T47D (cell line): Measurements from ENCODE around the gene SPIRE2.
A peak's percentile ranks its signal among the peaks of the same experiment; 100 is the strongest.
"Not testable (repeated sequence)": the region's sequence is repeated elsewhere in the genome, so short reads cannot be mapped to it uniquely, and the experiment has no call there.

ENCODE experiments used
- DNase-seq, 2 experiments: peaks; one replicate each; pipeline versions ENCODE4 v3.0.0 to v3.0.0-alpha.2; 2011 to 2012; ENCODE audit warnings: low read depth in 1 of 2, low spot score in 1 of 2
- JUND ChIP-seq: IDR thresholded peaks from 2 replicates; pipeline ENCODE4 v1.6.1; 2012; ENCODE audit warnings: low read depth
- in situ Hi-C: cut with HindIII; loops from 2 replicates; pipeline ENCODE4 v1.10.0; 2016; ENCODE audit warnings: low sequenced_read_pairs, low pct_unique_long_range_greater_than_20kb

The SPIRE2 gene

GRCh38 chr16:89821438-89822187, 6.7 kb upstream of the SPIRE2 start:
- TF ChIP-seq JUND, result no peak
- in situ Hi-C loops, result no loop called here
- no peak for DNase-seq

DNA sequence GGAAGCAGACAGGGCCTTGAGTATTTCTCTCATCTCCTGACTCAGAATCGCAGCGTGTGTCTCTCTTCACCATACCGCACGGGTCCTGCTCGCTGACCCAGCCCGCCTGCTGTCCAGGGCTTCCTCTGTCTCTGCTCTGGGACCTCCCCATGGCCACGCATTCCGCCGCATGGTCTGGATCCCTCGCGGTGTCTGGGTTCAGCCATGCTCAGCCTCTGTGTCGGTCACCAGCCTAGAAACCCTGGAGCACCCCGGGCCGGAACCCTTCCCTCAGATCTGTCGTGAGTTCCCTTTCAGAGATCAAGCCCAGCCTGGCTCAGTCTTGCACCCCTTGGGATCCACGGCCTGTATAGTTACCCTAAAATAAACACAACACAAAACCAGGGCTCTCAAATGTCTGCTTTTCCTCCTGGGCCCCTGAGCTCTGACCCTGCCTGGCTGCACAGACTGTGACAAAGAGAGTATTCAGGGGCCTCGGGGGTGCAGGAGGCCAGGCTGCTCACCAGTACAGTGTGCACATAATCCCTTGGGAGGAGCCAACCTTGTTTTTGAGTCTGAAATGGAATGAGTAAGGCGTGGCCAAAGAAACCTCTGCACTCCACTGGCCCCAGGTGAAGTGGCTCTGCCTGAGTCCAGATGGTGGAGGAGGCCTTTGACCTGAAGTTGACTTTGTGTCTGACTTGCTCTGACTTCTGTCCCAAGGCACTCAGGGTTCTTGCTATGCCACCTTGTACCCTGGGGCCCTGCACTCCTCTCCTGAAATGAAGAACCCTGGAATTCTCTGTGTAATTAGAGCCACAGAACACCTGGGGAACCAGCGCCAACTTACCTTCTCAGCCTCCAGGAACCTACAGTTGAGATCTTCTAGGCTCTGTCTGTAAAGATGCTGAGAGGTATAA, 5.8 kb upstream of the SPIRE2 start:
- in situ Hi-C loops, result no loop called here
- TF ChIP-seq JUND, result no peak
- DNase-seq, result peak in 1 of 2 experiments; percentile 75

DNA sequence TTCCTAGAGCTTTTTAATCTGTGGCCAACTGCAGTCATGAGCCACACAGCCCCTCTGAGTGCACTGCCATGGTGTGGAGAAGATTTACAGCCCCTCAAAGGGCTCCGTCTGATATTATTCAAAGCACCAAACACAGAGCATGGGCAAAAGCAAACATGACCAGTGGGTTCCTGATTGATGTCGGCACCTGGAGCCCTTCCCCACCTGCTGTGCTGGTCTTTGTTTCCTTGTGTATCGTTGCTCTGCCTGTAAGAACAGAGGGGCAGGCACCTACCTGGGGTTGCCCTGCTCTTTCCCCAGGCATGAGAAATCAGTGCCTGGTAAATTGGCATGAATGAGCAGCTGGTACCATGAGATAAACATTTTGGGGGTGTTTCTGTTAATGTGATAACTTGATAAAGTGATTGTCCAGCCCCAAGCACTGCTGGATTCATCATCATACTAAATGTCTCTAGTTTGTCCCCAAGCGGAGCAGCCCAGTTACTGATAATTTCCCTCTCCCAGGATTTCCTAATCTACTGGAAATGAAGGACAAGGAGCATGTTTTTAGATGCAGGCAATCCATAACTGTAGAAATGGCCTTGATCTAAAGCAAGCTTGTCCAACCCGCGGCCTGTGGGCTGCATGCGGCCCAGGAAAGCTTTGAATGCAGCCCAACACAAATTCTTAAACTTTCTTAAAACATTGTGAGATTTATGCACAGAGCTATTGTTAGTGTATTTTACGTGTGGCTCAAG, 5.0 kb upstream of the SPIRE2 start:
- no peak for DNase-seq
- no peak for TF ChIP-seq JUND
- in situ Hi-C loops, result no loop called here

DNA sequence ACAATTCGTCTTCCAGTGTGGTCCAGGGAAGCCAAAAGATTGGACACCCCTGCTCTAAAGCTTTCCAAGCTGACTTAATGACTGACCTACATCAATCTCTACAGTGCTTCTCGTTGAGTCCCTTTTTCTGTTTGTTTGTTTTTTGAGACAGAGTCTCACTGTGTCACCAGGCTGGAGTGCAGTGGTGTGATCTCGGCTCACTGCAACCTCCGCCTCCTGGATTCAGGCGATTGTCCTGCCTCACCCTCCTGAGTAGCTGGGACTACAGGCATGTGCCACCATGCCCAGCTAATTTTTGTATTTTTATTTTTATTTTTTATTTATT, 4.5 kb upstream of the SPIRE2 start:
- in situ Hi-C loops, DNase-seq: not testable (repeated sequence)

GRCh38 chr16:89826531-89827382, 1.5 kb upstream of the SPIRE2 start:
- in situ Hi-C loops, result no loop called here
- no peak for DNase-seq
- no peak for TF ChIP-seq JUND

DNA sequence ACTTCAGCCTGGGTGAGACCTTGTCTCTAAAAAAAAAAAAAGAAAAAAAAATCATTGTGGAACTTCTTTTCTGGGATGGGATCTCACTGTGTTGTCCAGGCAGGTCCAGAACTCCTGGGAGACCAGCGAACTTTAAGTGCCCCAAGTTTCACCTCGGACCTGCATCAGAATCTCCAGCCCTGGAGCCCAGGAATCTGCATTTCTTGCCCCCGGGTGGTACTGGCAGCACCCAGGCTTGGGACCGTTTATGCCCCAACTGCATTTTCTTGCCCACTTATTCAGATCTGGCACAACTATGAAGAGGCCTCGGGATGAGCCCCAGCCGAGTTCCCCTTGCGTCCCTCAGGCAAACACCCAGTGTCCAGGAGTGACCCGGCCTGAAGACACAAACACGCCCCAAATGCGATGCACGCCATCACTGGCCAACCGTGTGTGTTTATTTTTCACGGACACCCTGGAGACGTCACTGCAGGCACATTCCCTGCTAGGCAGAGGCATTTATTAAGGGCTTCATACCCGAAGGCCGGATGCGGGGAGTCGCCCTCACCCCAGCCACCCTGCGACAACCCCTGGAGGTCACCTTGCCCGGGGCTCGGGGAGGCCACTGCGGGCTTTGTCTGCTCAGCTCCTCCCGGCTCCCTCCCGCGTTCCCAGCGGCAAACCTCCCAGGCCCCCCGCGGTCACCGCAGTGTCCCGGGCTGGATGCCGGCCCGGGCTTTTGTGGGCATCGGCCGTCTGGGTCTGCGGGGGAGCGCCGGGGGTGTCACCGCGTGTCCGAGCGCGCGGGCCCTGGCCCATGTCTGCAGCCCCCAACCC, 684 bp upstream of the SPIRE2 start:
- DNase-seq, result peak; percentile 44 to 94
- no peak for TF ChIP-seq JUND
- in situ Hi-C loops, result no loop called here

- no peak for TF ChIP-seq JUND
- in situ Hi-C loops, result no loop called here
- DNase-seq, result peak in 1 of 2 experiments; percentile 59
Observed at GRCh38 chr16:89828870-89829629, 775 bp downstream of the SPIRE2 start.

GRCh38 chr16:89829630-89830437, 1.6 kb downstream of the SPIRE2 start:
- in situ Hi-C loops, result no loop called here

DNA sequence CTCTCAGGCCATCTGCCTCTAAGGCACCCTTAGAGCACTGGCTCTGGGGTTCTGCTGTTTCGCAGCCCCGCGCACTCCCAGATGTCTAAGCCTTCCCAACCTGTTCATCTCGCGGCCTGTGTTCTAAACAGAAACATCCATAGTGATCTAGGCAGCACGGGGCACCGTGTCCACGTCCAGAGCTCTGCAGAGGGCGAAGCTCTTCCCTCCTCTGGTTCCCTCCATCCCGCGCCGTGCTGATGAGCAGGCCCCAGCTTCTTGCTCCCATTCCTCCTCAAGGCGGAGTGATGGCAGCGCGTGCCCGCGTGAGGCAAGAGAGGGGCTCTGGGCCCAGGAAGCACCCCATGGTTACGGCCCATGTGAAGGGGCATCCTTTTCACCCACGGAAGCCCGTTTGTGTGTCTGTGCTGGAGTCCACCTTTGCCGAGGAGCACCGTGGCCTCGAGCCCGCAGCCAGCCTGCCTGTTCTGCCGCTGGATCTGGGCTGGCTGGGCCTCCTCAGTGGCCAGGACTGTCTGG, 3.6 kb downstream of the SPIRE2 start:
- no peak for DNase-seq
- no peak for TF ChIP-seq JUND
- in situ Hi-C loops, result no loop called here

More at GRCh38 chr16:89829630-89830437, 1.6 kb downstream of the SPIRE2 start:
- TF ChIP-seq JUND, result no peak
- DNase-seq, result peak in 1 of 2 experiments; percentile 51

GRCh38 chr16:89833664-89834363, 5.5 kb downstream of the SPIRE2 start:
- in situ Hi-C loops, result not testable (repeated sequence)
- DNase-seq, result peak in 1 of 2 experiments; percentile 72

- in situ Hi-C loops, result not testable (repeated sequence)
Observed at GRCh38 chr16:89834813-89835363, 6.6 kb downstream of the SPIRE2 start.

DNA sequence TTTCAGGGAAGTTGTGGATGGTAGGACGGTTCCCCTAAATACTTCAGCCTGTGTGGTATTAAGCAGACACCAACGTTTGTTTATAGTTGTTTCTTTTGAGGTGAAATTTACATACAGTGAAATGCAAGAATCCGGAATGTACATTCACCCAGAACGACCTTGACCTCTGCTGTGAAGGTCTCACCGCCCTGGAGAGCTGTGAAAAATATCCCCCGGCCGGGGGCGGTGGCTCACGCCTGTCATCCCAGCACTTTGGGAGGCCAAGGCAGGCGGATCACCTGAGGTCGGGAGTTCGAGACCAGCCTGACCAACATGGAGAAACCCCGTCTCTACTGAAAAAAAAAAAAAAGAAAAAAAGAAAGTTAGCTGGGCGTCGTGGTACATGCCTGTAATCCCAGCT, 8.2 kb downstream of the SPIRE2 start:
- in situ Hi-C loops, DNase-seq: not testable (repeated sequence)

More at GRCh38 chr16:89834813-89835363, 6.6 kb downstream of the SPIRE2 start:
- DNase-seq, result not testable (repeated sequence)
